Activated B cell treated with CpG ODN at 0.5 μM for 24 hours (primary cell): ENCODE results near the gene AMPD3. TPM values are rescaled to one million over a fixed set of nuclear protein-coding genes. Genes with fewer than 3 reads are reported as not detected.

ENCODE experiments used
- ATAC-seq: fragments of 200-7000 bp; cut with Tn5 transposase; one replicate; pipeline ENCODE4 v1.10.0; 2021; ENCODE audit warnings: low read depth, mild to moderate bottlenecking, moderate library complexity
- CTCF ChIA-PET: fragments of 350-600 bp; sonication (Branson Sonifier 250); formaldehyde crosslinking; loops from one replicate; lab custom pipeline; 2021; ENCODE audit warnings: antibody characterized with exemption; lab: Charles Lee
- POLR2A ChIA-PET: fragments of 350-600 bp; sonication (Branson Sonifier 250); formaldehyde crosslinking; loops from one replicate; lab custom pipeline; 2021; ENCODE audit warnings: antibody characterized with exemption; lab: Charles Lee
- DNase-seq: peaks from one replicate; pipeline ENCODE4 v3.0.0; 2022
- H3K27ac Mint-ChIP-seq: one replicate; pipeline ENCODE4 v1.8.0; 2020; ENCODE audit warnings: mixed read lengths
- H3K27me3 Mint-ChIP-seq: one replicate; pipeline ENCODE4 v1.8.0; 2021; ENCODE audit warnings: mixed read lengths
- H3K36me3 Mint-ChIP-seq: one replicate; pipeline ENCODE4 v1.8.0; 2021; ENCODE audit warnings: low read depth, mixed read lengths
- H3K4me1 Mint-ChIP-seq: one replicate; pipeline ENCODE4 v1.8.0; 2021; ENCODE audit warnings: mixed read lengths
- H3K4me3 Mint-ChIP-seq: one replicate; pipeline ENCODE4 v1.8.0; 2020; ENCODE audit warnings: mild to moderate bottlenecking, mixed read lengths
- H3K9me3 Mint-ChIP-seq: one replicate; pipeline ENCODE4 v1.8.0; 2020; ENCODE audit warnings: mixed read lengths
- CTCF ChIP-seq: fragments of 200-600 bp; IDR thresholded peaks from one replicate; pipeline ENCODE4 v1.8.0; 2022; ENCODE audit warnings: antibody characterized with exemption, mild to moderate bottlenecking
- intact Hi-C: fragments of 100-400 bp; cut with micrococcal nuclease; formaldehyde crosslinking; loops from one replicate; pipeline ENCODE4 v1.15.1; 2024
- total RNA-seq: library from RNA; stranded (reverse); gene quantifications from 2 replicates; pipeline ENCODE4 v1.2.3, GENCODE V29; 2022

AMPD3 gene
- total RNA-seq, 1 donor from 2014 or later, result 116 TPM

GRCh38 chr11:10502770-10503169, 47.7 kb downstream of the AMPD3 start:
- Mint-ChIP-seq H3K27ac (peak overlapping the region; percentile 77), H3K27me3 (no peaks in the 10 kb centered on the region), H3K36me3 (peaks cover 89% of the 10 kb centered on the region), H3K4me3 (peak overlapping the region; percentile 12), H3K9me3 (no peaks in the 10 kb centered on the region), H3K4me1 (peaks cover 26% of the 10 kb centered on the region)
- intact Hi-C loops, result loop anchor here (1.0 kb wide), 2 partner anchors 13 to 43 kb away; no protein-coding TSS in a partner anchor
- no peak for DNase-seq
- peak; percentile 40 for ATAC-seq
- TF ChIP-seq CTCF, result no peak
- CTCF ChIA-PET, result interaction anchor here (0.7 to 4.0 kb wide), 6 partner anchors 12 to 120 kb away, joined by 3 to 29 read pairs (median 3); no protein-coding TSS in a partner anchor
- POLR2A ChIA-PET, result interaction anchor here (0.9 to 2.0 kb wide), 9 partner anchors 10 to 58 kb away, joined by 3 to 10 read pairs (median 3); partner anchors contain the start of gene RNF141

DNA sequence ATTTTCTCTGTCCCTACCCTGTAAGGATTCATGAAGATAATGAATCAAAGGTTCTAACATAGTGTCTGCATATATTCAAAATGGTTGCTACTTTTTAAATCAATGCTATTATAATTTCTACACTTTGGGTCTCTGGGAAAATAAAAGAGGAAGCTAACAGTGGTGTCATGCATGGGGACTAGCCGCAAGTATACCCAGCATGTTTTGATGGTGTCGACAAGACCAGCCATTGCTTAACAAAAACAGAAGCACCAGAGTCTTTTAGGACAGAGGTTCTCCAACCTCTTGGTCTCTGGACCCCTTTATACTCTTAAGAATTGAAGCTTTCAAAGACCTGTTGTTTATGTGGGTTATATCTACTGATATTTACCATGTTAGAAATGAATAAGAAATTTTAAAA, 48.2 kb downstream of the AMPD3 start:
- no peak for TF ChIP-seq CTCF
- DNase-seq, result no peak
- H3K9me3 Mint-ChIP-seq, result no peaks in the 10 kb centered on the region
- intact Hi-C loops, result loop anchor here (1.0 kb wide), 2 partner anchors 14 to 44 kb away; no protein-coding TSS in a partner anchor
- peaks cover 26% of the 10 kb centered on the region for H3K4me1 Mint-ChIP-seq
- H3K36me3 Mint-ChIP-seq, result peaks cover 84% of the 10 kb centered on the region
- CTCF ChIA-PET, result interaction anchor here (0.7 to 4.0 kb wide), 6 partner anchors 11 to 120 kb away, joined by 3 to 29 read pairs (median 3); no protein-coding TSS in a partner anchor
- peak overlapping the region; percentile 77 for H3K27ac Mint-ChIP-seq
- peak; percentile 82 for ATAC-seq
- H3K27me3 Mint-ChIP-seq, result no peaks in the 10 kb centered on the region
- POLR2A ChIA-PET, result interaction anchor here (0.5 to 2.0 kb wide), 10 partner anchors 11 to 154 kb away, joined by 3 to 10 read pairs (median 3); partner anchors contain the start of gene RNF141
- peak overlapping the region; percentile 12 for H3K4me3 Mint-ChIP-seq

DNA sequence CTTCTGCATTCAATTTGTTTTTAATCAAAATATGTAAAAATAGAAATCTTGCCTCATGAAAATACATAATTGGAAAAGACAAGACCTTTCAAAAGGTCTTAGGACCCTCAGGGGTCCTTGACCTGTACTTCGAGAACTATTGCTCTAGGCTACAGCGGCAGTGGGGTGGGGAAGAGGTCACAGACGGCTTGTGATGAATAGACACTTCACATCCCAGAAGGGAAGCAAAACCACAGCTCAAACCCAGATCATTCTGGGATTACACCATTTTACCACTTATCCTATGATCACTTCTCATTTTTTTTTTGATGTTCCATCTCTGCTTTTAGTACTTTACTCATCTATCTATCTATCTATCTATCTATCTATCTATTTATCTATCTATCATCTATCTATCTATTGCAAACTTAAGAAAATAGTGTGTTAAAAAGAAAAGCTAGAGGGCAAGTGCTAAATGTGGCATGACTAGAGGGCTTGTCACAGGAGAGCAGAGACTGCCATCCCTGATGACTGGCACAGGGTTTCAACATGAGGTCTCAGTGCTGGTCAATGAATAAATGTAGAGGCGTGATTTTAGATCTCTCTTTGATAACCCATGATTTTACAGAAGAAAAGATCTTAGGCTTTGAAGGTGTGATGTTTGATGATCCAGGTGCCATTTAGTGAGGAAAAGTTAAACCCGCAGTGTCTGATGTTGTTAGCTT, 48.9 kb downstream of the AMPD3 start:
- H3K27ac Mint-ChIP-seq, result peak overlapping the region; percentile 64
- no peak overlapping the region for H3K4me3 Mint-ChIP-seq
- no peak for TF ChIP-seq CTCF
- no peak for ATAC-seq
- DNase-seq, result no peak
- intact Hi-C loops, result loop anchor here (1.0 kb wide), 2 partner anchors 15 to 45 kb away; no protein-coding TSS in a partner anchor
- H3K27me3 Mint-ChIP-seq, result no peaks in the 10 kb centered on the region
- no peaks in the 10 kb centered on the region for H3K9me3 Mint-ChIP-seq
- ChIA-PET POLR2A (interaction anchor here (0.5 to 2.0 kb wide), 10 partner anchors 12 to 154 kb away, joined by 3 to 10 read pairs (median 4); partner anchors contain the start of gene RNF141), CTCF (interaction anchor here (1.0 to 4.0 kb wide), 5 partner anchors 10 to 119 kb away, joined by 3 to 29 read pairs (median 3); no protein-coding TSS in a partner anchor)
- peaks cover 26% of the 10 kb centered on the region for H3K4me1 Mint-ChIP-seq
- H3K36me3 Mint-ChIP-seq, result peaks cover 77% of the 10 kb centered on the region

DNA sequence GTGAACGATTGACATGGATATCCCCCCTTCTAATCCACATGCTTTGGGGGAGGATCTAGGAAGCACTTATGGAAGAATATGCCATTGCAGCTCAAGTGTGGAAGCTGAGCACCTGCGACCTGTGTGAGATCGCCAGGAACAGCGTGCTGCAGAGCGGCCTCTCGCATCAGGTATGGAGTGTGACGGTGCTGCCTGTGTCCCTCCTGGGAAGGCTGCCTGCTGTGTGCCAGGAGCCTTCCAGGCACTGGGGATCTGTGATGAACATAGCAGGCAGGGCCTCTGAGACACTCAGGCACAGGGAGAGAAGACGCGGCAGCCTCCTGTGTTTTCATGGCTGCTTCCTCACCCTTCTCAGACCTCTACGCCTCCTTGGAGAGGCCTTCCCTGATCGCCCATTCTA, 49.4 kb downstream of the AMPD3 start:
- H3K9me3 Mint-ChIP-seq, result no peaks in the 10 kb centered on the region
- no peaks in the 10 kb centered on the region for H3K27me3 Mint-ChIP-seq
- CTCF ChIA-PET, result interaction anchor here (0.8 to 4.0 kb wide), 3 partner anchors 91 to 119 kb away, joined by 3 to 29 read pairs (median 3); no protein-coding TSS in a partner anchor
- DNase-seq (no peak), ATAC-seq (no peak)
- peaks cover 26% of the 10 kb centered on the region for H3K4me1 Mint-ChIP-seq
- POLR2A ChIA-PET, result interaction anchor here (0.7 to 1.2 kb wide), 2 partner anchors 21 to 53 kb away, joined by 3 to 4 read pairs; no protein-coding TSS in a partner anchor
- H3K4me3 Mint-ChIP-seq, result no peak overlapping the region
- no peak for TF ChIP-seq CTCF
- H3K27ac Mint-ChIP-seq, result no peak overlapping the region
- intact Hi-C loops, result no loop called here
- peaks cover 72% of the 10 kb centered on the region for H3K36me3 Mint-ChIP-seq
